Parathyroid adenoma (tissue), 2 donors: ENCODE results near the gene VKORC1L1.

Experiments
- H2AFZ ChIP-seq: fragments of 300-600 bp; sonication (generic); one replicate; pipeline ENCODE4 v1.7.0; 2017; ENCODE audit warnings: antibody characterized with exemption, mild to moderate bottlenecking
- H3K27ac ChIP-seq: fragments of 300-600 bp; sonication (generic); one replicate; pipeline ENCODE4 v1.7.0; 2017
- H3K27me3 ChIP-seq: fragments of 300-600 bp; sonication (generic); one replicate; pipeline ENCODE4 v1.7.0; 2017; ENCODE audit warnings: low read length; ENCODE audit not compliant: control insufficient read depth, insufficient read depth
- H3K36me3 ChIP-seq: fragments of 300-600 bp; sonication (generic); one replicate; pipeline ENCODE4 v1.7.0; 2017; ENCODE audit warnings: low read length; ENCODE audit not compliant: control insufficient read depth, insufficient read depth
- H3K4me1 ChIP-seq: fragments of 300-600 bp; sonication (generic); one replicate; pipeline ENCODE4 v1.7.0; 2017; ENCODE audit warnings: control low read depth
- H3K4me2 ChIP-seq: fragments of 300-600 bp; sonication (generic); one replicate; pipeline ENCODE4 v1.7.0; 2017; ENCODE audit warnings: low read length
- H3K4me3 ChIP-seq: fragments of 300-600 bp; sonication (generic); one replicate; pipeline ENCODE4 v1.7.0; 2017; ENCODE audit warnings: low read depth, low read length
- H3K79me2 ChIP-seq: fragments of 300-600 bp; sonication (generic); one replicate; pipeline ENCODE4 v1.7.0; 2017; ENCODE audit warnings: control low read depth
- H3K9ac ChIP-seq: fragments of 300-600 bp; sonication (generic); one replicate; pipeline ENCODE4 v1.7.0; 2017; ENCODE audit warnings: mild to moderate bottlenecking
- H3K9me3 ChIP-seq: fragments of 300-600 bp; sonication (generic); one replicate; pipeline ENCODE4 v1.7.0; 2017; ENCODE audit warnings: low read length; ENCODE audit not compliant: control insufficient read depth
- TF ChIP-seq, protein P1 (sequence below): fragments of 300-600 bp; sonication (generic); IDR thresholded peaks from one replicate; pipeline ENCODE4 v1.7.0; 2017; ENCODE audit warnings: antibody characterized with exemption, mild to moderate bottlenecking
- donor health status: primary hyperparathyroidism.

The VKORC1L1 gene

DNA sequence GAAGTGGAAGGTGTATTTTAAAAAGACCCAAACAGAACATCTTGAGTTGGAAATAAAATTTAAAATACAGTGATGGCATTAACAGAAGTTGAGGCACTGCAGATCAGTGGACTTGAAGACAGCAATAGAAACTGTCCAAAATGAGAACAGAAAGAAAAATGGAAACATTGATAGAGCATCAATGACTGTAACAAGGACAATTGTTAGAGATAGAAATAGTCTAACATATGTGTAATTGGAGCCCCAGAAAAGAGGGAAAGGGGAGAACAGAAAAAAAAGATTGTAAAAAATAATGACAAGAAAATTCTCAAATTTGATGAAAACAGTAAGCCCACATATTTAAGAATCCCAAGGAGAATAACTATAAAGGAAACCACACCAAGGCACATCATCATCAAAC lies 29.4 kb downstream of the VKORC1L1 start:
- TF ChIP-seq, protein P1, sequence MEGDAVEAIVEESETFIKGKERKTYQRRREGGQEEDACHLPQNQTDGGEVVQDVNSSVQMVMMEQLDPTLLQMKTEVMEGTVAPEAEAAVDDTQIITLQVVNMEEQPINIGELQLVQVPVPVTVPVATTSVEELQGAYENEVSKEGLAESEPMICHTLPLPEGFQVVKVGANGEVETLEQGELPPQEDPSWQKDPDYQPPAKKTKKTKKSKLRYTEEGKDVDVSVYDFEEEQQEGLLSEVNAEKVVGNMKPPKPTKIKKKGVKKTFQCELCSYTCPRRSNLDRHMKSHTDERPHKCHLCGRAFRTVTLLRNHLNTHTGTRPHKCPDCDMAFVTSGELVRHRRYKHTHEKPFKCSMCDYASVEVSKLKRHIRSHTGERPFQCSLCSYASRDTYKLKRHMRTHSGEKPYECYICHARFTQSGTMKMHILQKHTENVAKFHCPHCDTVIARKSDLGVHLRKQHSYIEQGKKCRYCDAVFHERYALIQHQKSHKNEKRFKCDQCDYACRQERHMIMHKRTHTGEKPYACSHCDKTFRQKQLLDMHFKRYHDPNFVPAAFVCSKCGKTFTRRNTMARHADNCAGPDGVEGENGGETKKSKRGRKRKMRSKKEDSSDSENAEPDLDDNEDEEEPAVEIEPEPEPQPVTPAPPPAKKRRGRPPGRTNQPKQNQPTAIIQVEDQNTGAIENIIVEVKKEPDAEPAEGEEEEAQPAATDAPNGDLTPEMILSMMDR, result no peak
- Histone ChIP-seq H3K4me2 (no peak overlapping the region), H3K27ac (no peak overlapping the region), H2AFZ (no peak overlapping the region), H3K36me3 (no peaks in the 10 kb centered on the region), H3K9me3 (no peaks in the 10 kb centered on the region), H3K4me3 (no peak overlapping the region), H3K27me3 (no peaks in the 10 kb centered on the region), H3K9ac (no peak overlapping the region), H3K4me1 (peaks cover 8% of the 10 kb centered on the region), H3K79me2 (no peaks in the 10 kb centered on the region)

DNA sequence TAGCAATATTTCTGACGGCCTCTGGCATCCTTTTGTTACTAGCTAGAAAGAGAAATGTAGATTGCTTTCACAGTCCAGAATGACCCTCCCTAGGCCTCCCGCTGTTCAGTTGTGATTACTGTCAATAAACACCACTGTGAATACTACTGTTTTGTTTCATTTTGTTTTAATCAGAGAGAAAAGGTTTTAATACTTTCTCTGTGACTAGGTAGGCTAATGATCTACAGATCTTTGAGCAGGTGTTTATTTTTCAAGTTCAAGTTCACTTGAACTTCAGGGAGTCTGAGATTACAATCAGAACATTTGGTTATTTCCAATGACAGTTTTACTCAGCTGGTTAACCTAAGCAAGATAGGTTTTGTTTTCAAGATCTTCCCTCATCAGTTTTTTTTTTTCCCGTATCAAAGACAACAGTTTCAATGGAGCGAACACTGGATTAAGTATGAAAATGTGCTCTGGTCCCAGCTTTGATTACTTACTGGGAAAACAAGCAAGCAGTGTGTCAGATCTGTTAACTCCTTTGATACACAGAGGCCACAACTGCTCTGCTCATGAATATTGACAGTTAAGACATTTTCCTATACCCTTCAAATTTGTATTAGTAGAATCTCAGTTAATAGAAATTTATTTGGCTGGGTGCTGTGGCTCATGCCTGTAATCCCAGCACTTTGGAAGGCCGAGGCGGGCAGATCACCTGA lies 34.8 kb downstream of the VKORC1L1 start:
- Histone ChIP-seq H3K4me2 (peak overlapping the region; percentile 1), H3K36me3 (no peaks in the 10 kb centered on the region), H3K9ac (no peak overlapping the region), H3K27me3 (no peaks in the 10 kb centered on the region), H3K9me3 (no peaks in the 10 kb centered on the region), H3K4me3 (peak overlapping the region; percentile 24), H3K27ac (peak overlapping the region; percentile 53), H2AFZ (peak overlapping the region; percentile 9), H3K4me1 (peaks cover 8% of the 10 kb centered on the region), H3K79me2 (peaks cover 4% of the 10 kb centered on the region)
- TF ChIP-seq, protein P1, result no peak

DNA sequence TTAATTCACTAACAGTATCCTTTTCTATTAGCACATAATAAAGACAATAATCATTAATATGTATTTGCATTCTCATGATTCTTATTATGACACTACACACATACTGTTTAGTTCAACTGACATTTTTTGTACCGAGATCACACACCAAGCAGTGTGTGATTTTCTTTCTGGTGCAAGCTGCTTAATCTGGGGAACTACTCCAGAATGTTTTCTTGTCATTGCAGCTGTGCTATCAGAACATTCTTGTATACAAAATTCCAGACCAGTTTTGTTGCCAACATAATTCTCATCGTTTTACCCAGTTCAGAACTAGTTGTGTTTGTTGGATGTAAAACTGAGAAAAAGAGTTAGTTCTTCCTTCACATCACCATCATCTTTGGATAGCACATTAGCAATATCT lies 37.4 kb downstream of the VKORC1L1 start:
- no peak overlapping the region for H3K4me2 ChIP-seq
- H3K4me1 ChIP-seq, result peaks cover 8% of the 10 kb centered on the region
- no peaks in the 10 kb centered on the region for H3K27me3 ChIP-seq
- H3K9ac ChIP-seq, result no peak overlapping the region
- TF ChIP-seq, protein P1, result no peak
- no peak overlapping the region for H3K4me3 ChIP-seq
- H3K79me2 ChIP-seq, result peaks cover 4% of the 10 kb centered on the region
- no peak overlapping the region for H3K27ac ChIP-seq
- H3K9me3 ChIP-seq, result no peaks in the 10 kb centered on the region
- no peaks in the 10 kb centered on the region for H3K36me3 ChIP-seq
- no peak overlapping the region for H2AFZ ChIP-seq

DNA sequence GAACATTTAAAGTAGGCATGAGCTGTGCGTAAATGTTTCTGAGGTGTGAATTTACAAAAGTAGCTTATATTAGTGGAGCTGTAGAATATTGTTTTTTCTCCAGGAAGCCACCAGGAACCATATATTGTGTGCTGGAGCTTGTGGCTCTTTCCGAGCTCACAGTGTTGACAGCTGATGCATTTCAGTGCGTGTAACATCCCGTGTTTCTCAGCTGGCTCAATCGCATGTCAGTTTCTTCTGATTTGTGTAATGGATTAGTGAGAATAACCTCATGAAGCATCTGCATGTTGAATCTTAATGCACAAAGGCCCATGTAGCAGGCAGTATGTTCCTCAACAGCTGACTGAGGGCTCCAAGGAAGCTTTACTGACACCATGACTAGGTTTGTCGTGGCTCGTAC lies 39.4 kb downstream of the VKORC1L1 start:
- Histone ChIP-seq H3K9ac (no peak overlapping the region), H3K79me2 (peaks cover 4% of the 10 kb centered on the region), H3K4me2 (no peak overlapping the region)

More for the DNA sequence above, 39.4 kb downstream of the VKORC1L1 start:
- H3K4me3 ChIP-seq, result no peak overlapping the region
- no peaks in the 10 kb centered on the region for H3K9me3 ChIP-seq
- H2AFZ ChIP-seq, result no peak overlapping the region
- H3K27ac ChIP-seq, result no peak overlapping the region
- TF ChIP-seq, protein P1, result no peak
- H3K36me3 ChIP-seq, result no peaks in the 10 kb centered on the region
- H3K4me1 ChIP-seq, result no peaks in the 10 kb centered on the region
- no peaks in the 10 kb centered on the region for H3K27me3 ChIP-seq
